HepG2 (cell line): ENCODE results near the gene ZFAND2B. TPM values are rescaled to one million over a fixed set of nuclear protein-coding genes. Genes with fewer than 3 reads are reported as not detected.

Experiments used
- BHLHE40 ChIP-seq: IDR thresholded peaks from 2 replicates; pipeline ENCODE4 v1.6.1; 2011; ENCODE audit warnings: low read length, improper control_type of control experiment
- ETV6 ChIP-seq: sonication (generic); formaldehyde crosslinking; conservative IDR thresholded peaks from 2 replicates; pipeline ENCODE4 v1.4.0; 2020; ENCODE audit warnings: missing genetic modification reagents
- HNF1A ChIP-seq, 2 experiments: sonication (generic) in 1 of 2; formaldehyde crosslinking in 1 of 2; IDR thresholded peaks; 2 replicates each; pipeline versions ENCODE4 v1.4.0 to v1.6.1; 2016 to 2020; ENCODE audit warnings: borderline replicate concordance in 1 of 2, low read depth in 1 of 2, mild to moderate bottlenecking in 1 of 2, missing genetic modification reagents in 1 of 2
- NFIC ChIP-seq: IDR thresholded peaks from 2 replicates; pipeline ENCODE4 v1.6.1; 2012; ENCODE audit warnings: mild to moderate bottlenecking, low read length, inconsistent platforms
- ONECUT2 ChIP-seq: sonication (generic); formaldehyde crosslinking; IDR thresholded peaks from 2 replicates; pipeline ENCODE4 v1.4.0; 2020; ENCODE audit warnings: missing genetic modification reagents
- RAD51 ChIP-seq: fragments of 450-650 bp; IDR thresholded peaks from 2 replicates; pipeline ENCODE4 v1.6.1; 2016; ENCODE audit warnings: borderline replicate concordance
- RCOR2 ChIP-seq: IDR thresholded peaks from 2 replicates; pipeline ENCODE4 v1.6.1; 2016; ENCODE audit warnings: missing biosample characterization, missing genetic modification reagents
- SMC3 ChIP-seq: IDR thresholded peaks from 2 replicates; pipeline ENCODE4 v1.6.1; 2011; ENCODE audit warnings: low read length, improper control_type of control experiment
- STAG1 ChIP-seq: sonication (generic); formaldehyde crosslinking; IDR thresholded peaks from 2 replicates; pipeline ENCODE4 v1.4.0; 2020; ENCODE audit warnings: missing genetic modification reagents
- ZC3H4 ChIP-seq: sonication (generic); formaldehyde crosslinking; IDR thresholded peaks from 2 replicates; pipeline ENCODE4 v1.4.0; 2020; ENCODE audit warnings: missing genetic modification reagents, borderline replicate concordance
- ZKSCAN1 ChIP-seq: fragments of 150-350 bp; IDR thresholded peaks from 2 replicates; pipeline ENCODE4 v1.6.1; 2014; ENCODE audit warnings: low read length
- ZNF142 ChIP-seq: sonication (generic); formaldehyde crosslinking; IDR thresholded peaks from 2 replicates; pipeline ENCODE4 v1.4.0; 2020; ENCODE audit warnings: missing genetic modification reagents
- ZNF431 ChIP-seq: sonication (generic); formaldehyde crosslinking; IDR thresholded peaks from 2 replicates; pipeline ENCODE4 v1.9.0; 2022; ENCODE audit warnings: missing genetic modification reagents, low read depth, mild to moderate bottlenecking, borderline replicate concordance
- ZNF468 ChIP-seq: sonication (generic); formaldehyde crosslinking; IDR thresholded peaks from 2 replicates; pipeline ENCODE4 v1.8.0; 2022; ENCODE audit warnings: mild to moderate bottlenecking, moderate library complexity, missing genetic modification reagents
- ZNF614 ChIP-seq: IDR thresholded peaks from 2 replicates; pipeline ENCODE4 v1.6.1; 2018; ENCODE audit warnings: missing biosample characterization, missing genetic modification reagents, inconsistent platforms, borderline replicate concordance
- ZNF644 ChIP-seq: IDR thresholded peaks from 2 replicates; pipeline ENCODE4 v1.6.1; 2016; ENCODE audit warnings: low read depth
- ZSCAN25 ChIP-seq: sonication (generic); formaldehyde crosslinking; IDR thresholded peaks from 2 replicates; pipeline ENCODE4 v1.8.0; 2022; ENCODE audit warnings: mild to moderate bottlenecking, missing genetic modification reagents
- ZSCAN9 ChIP-seq: IDR thresholded peaks from 2 replicates; pipeline ENCODE4 v1.6.1; 2016; ENCODE audit warnings: borderline replicate concordance
- polyA plus RNA-seq, 8 experiments: library from polyadenylated mRNA; depleted of rRNA in 3 of 8; stranded (reverse) in 7 of 8; unstranded in 1 of 8; fragments of >200 nt; fragmentation: Illumina TruSeq in 4 of 8; extraction: Trizol in 4 of 8; gene quantifications; 2 replicates each; pipeline versions ENCODE4 v1.2.1 to v1.2.3, GENCODE V29; 2011 to 2016; ENCODE audit warnings: low read depth in 4 of 8, missing spikeins in 1 of 8, mixed read lengths in 1 of 8; ENCODE audit not compliant: insufficient read depth in 1 of 8
- total RNA-seq, 5 experiments: library from RNA; depleted of rRNA; stranded (reverse); fragments of >200 nt; fragmentation: Illumina TruSeq; extraction: Trizol; gene quantifications; 2 replicates each; pipeline ENCODE4 v1.2.3, GENCODE V29; 2016; ENCODE audit warnings: low read depth in 1 of 5

The ZFAND2B gene
- total and polyA plus RNA-seq, 2 of the 13 experiments (the other 11 are each of a cell fraction or from before 2014, with no cell fraction given) = 53.3 to 115 TPM

GRCh38 chr2:219245148-219245898, 38.7 kb downstream of the ZFAND2B start, which contains the start of the genes GLB1L and STK16 (continued):
- TF ChIP-seq ZNF142 (CRISPR knock-in tag) (peak; percentile 63), SMC3 (no peak), ONECUT2 (CRISPR knock-in tag) (no peak), ZNF468 (CRISPR knock-in tag) (no peak), ZSCAN25 (CRISPR knock-in tag) (peak; percentile 82), STAG1 (CRISPR knock-in tag) (no peak; the same call in 1 of the 2 replicates), RAD51 (no peak), ETV6 (CRISPR knock-in tag) (peak; percentile 82; the same call in 1 of the 2 replicates), HNF1A (IDR thresholded peaks at IDR 0.05; ENCODE audit: low read depth) (peak; percentile 73), HNF1A (CRISPR knock-in tag; IDR thresholded peaks at IDR 0.05; ENCODE audit: borderline replicate concordance) (peak; percentile 89), ZC3H4 (CRISPR knock-in tag) (no peak), ZKSCAN1 (no peak), BHLHE40 (peak; percentile 51; the same call in 1 of the 2 replicates), ZNF614 (no peak; the same call in 1 of the 2 replicates), ZSCAN9 (peak; percentile 94), ZNF644 (CRISPR knock-in tag) (no peak), NFIC (no peak), RCOR2 (CRISPR knock-in tag) (no peak), ZNF431 (CRISPR knock-in tag) (peak; percentile 59; the same call in 1 of the 2 replicates)
